Activated CD8-positive, alpha-beta T cell treated with anti-CD3 and anti-CD28 coated beads for 36 hours (primary cell): ENCODE data around the gene LRRC7. TPM values are rescaled to one million over a fixed set of nuclear protein-coding genes. Genes with fewer than 3 reads are reported as not detected.

ENCODE experiments used
- ATAC-seq: fragments of 200-7000 bp; cut with Tn5 transposase; one replicate; pipeline ENCODE4 v1.10.0; 2021; ENCODE audit warnings: mild to moderate bottlenecking, moderate library complexity
- CTCF ChIA-PET: fragments of 350-600 bp; sonication (Branson Sonifier 250); formaldehyde crosslinking; loops from one replicate; lab custom pipeline; 2021; ENCODE audit warnings: antibody characterized with exemption; lab: Charles Lee
- POLR2A ChIA-PET: fragments of 350-600 bp; sonication (Branson Sonifier 250); formaldehyde crosslinking; loops from one replicate; lab custom pipeline; 2021; ENCODE audit warnings: antibody characterized with exemption; lab: Charles Lee
- DNase-seq: peaks from one replicate; pipeline ENCODE4 v3.0.0-alpha.2; 2020
- H3K27ac Mint-ChIP-seq: one replicate; pipeline ENCODE4 v1.8.0; 2021; ENCODE audit warnings: mild to moderate bottlenecking, mixed read lengths
- H3K27me3 Mint-ChIP-seq: one replicate; pipeline ENCODE4 v1.8.0; 2021; ENCODE audit warnings: mixed read lengths
- H3K36me3 Mint-ChIP-seq: one replicate; pipeline ENCODE4 v1.8.0; 2021; ENCODE audit warnings: low read depth, mixed read lengths
- H3K4me1 Mint-ChIP-seq: one replicate; pipeline ENCODE4 v1.8.0; 2021; ENCODE audit warnings: low read depth, mixed read lengths
- H3K4me3 Mint-ChIP-seq: one replicate; pipeline ENCODE4 v1.8.0; 2021; ENCODE audit warnings: mild to moderate bottlenecking, moderate library complexity, mixed read lengths
- H3K9me3 Mint-ChIP-seq: one replicate; pipeline ENCODE4 v1.8.0; 2021; ENCODE audit warnings: mixed read lengths
- intact Hi-C: fragments of 100-400 bp; cut with micrococcal nuclease; formaldehyde crosslinking; loops from one replicate; pipeline ENCODE4 v1.10.0; 2022
- total RNA-seq, 2 experiments: library from RNA; stranded (reverse); gene quantifications; one replicate each; pipeline ENCODE4 v1.2.3, GENCODE V29; 2021
- TF ChIP-seq, protein P1 (sequence below): fragments of 200-600 bp; IDR thresholded peaks from one replicate; pipeline ENCODE4 v1.8.0; 2022; ENCODE audit warnings: antibody characterized with exemption, mild to moderate bottlenecking

The LRRC7 gene
- total RNA-seq = under 1 TPM; 0.27 to 0.29 TPM

- CTCF ChIA-PET = no interaction called here
- Mint-ChIP-seq H3K27me3 (peaks cover 34% of the 10 kb centered on the region), H3K36me3 (peaks cover 5% of the 10 kb centered on the region), H3K4me1 (peaks cover 10% of the 10 kb centered on the region), H3K9me3 (peaks cover 2% of the 10 kb centered on the region), H3K4me3 (peak within 1 kb of the TSS; percentile 72), H3K27ac (peak within 1 kb of the TSS; percentile 55)
- intact Hi-C loops = no loop called here
- TF ChIP-seq, protein P1, sequence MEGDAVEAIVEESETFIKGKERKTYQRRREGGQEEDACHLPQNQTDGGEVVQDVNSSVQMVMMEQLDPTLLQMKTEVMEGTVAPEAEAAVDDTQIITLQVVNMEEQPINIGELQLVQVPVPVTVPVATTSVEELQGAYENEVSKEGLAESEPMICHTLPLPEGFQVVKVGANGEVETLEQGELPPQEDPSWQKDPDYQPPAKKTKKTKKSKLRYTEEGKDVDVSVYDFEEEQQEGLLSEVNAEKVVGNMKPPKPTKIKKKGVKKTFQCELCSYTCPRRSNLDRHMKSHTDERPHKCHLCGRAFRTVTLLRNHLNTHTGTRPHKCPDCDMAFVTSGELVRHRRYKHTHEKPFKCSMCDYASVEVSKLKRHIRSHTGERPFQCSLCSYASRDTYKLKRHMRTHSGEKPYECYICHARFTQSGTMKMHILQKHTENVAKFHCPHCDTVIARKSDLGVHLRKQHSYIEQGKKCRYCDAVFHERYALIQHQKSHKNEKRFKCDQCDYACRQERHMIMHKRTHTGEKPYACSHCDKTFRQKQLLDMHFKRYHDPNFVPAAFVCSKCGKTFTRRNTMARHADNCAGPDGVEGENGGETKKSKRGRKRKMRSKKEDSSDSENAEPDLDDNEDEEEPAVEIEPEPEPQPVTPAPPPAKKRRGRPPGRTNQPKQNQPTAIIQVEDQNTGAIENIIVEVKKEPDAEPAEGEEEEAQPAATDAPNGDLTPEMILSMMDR = no peak
- ATAC-seq (peak; percentile 43), DNase-seq (peak; percentile 9)
- POLR2A ChIA-PET = no interaction called here
Measured at GRCh38 chr1:69567652-69568420, at the start of gene LRRC7. Gene LRRC7 (plus strand): TSS chr1:69567922. CDS start chr1:69568640, 718 bp downstream.

- Mint-ChIP-seq H3K4me1 (no peaks in the 10 kb centered on the region), H3K27me3 (no peaks in the 10 kb centered on the region), H3K4me3 (no peak overlapping the region), H3K36me3 (no peaks in the 10 kb centered on the region), H3K27ac (no peak overlapping the region), H3K9me3 (peaks cover 3% of the 10 kb centered on the region)
- intact Hi-C loops = no loop called here
- TF ChIP-seq, protein P1 = no peak
- ChIA-PET POLR2A (no interaction called here), CTCF (no interaction called here)
- DNase-seq (no peak), ATAC-seq (no peak)
Measured at GRCh38 chr1:69519006-69519405, 48.7 kb upstream of the LRRC7 start.

GRCh38 chr1:69520326-69520725 lies 47.4 kb upstream of the LRRC7 start:
- Mint-ChIP-seq H3K4me3 (no peak overlapping the region), H3K27ac (no peak overlapping the region), H3K4me1 (no peaks in the 10 kb centered on the region), H3K36me3 (no peaks in the 10 kb centered on the region), H3K27me3 (no peaks in the 10 kb centered on the region), H3K9me3 (peaks cover 3% of the 10 kb centered on the region)
- TF ChIP-seq, protein P1 = no peak
- CTCF ChIA-PET = no interaction called here
- intact Hi-C loops = no loop called here
- DNase-seq (no peak), ATAC-seq (no peak)
- POLR2A ChIA-PET = no interaction called here

GRCh38 chr1:69523032-69523431 lies 44.7 kb upstream of the LRRC7 start:
- intact Hi-C loops = no loop called here
- H3K9me3 Mint-ChIP-seq = peaks cover 2% of the 10 kb centered on the region
- CTCF ChIA-PET = no interaction called here
- H3K27me3 Mint-ChIP-seq = no peaks in the 10 kb centered on the region
- no peak overlapping the region for H3K4me3 Mint-ChIP-seq
- no peak overlapping the region for H3K27ac Mint-ChIP-seq
- POLR2A ChIA-PET = no interaction called here
- H3K4me1 Mint-ChIP-seq = no peaks in the 10 kb centered on the region
- DNase-seq (no peak), ATAC-seq (no peak)
- TF ChIP-seq, protein P1 = no peak
- H3K36me3 Mint-ChIP-seq = no peaks in the 10 kb centered on the region

- no peaks in the 10 kb centered on the region for H3K36me3 Mint-ChIP-seq
- ATAC-seq (no peak), DNase-seq (no peak)
- CTCF ChIA-PET = no interaction called here
- intact Hi-C loops = no loop called here
- H3K27ac Mint-ChIP-seq = no peak overlapping the region
- POLR2A ChIA-PET = no interaction called here
- no peaks in the 10 kb centered on the region for H3K27me3 Mint-ChIP-seq
- TF ChIP-seq, protein P1 = no peak
- no peaks in the 10 kb centered on the region for H3K4me1 Mint-ChIP-seq
- H3K4me3 Mint-ChIP-seq = no peak overlapping the region
- peaks cover 2% of the 10 kb centered on the region for H3K9me3 Mint-ChIP-seq
Measured at GRCh38 chr1:69523461-69523860, 44.3 kb upstream of the LRRC7 start.
